Renal cortex interstitium (tissue), 15 donors: Measurements from ENCODE around the gene CBFA2T2. TPM values are rescaled to one million over a fixed set of nuclear protein-coding genes. Genes with fewer than 3 reads are reported as not detected.
A peak's percentile ranks its signal among the peaks of the same experiment; 100 is the strongest.
"Not testable (repeated sequence)": the region's sequence is repeated elsewhere in the genome, so short reads cannot be mapped to it uniquely, and the experiment has no call there.

Experiments used
- DNase-seq, 11 donors: peaks; one replicate each; pipeline ENCODE4 v3.0.0-alpha.2; 2013; ENCODE audit warnings: low read depth in 9 of 11, low spot score in 4 of 11; ENCODE audit errors: extremely low read depth in 1 of 11
- long read RNA-seq, 16 experiments: transcript quantifications; one replicate each; lab custom pipeline, GENCODE V29; 2026
- polyA plus RNA-seq, 3 donors: library from polyadenylated mRNA; unstranded; fragments of 120-200 nt; gene quantifications; one replicate each; pipeline ENCODE4 v1.2.1, GENCODE V29; 2013; ENCODE audit not compliant: insufficient read length in 3 of 3

CBFA2T2 gene
- 10 to 100 TPM; 26.8 to 35.9 (median 27.4) TPM for polyA plus RNA-seq
- long read RNA-seq, donor 1, partial matches to known transcripts = 0 of 1 reads
- long read RNA-seq, donor 1, other reads (novel, unspliced or antisense) = 0 of 1 reads
- long read RNA-seq, donor 2 = 0 reads
- long read RNA-seq, donor 3, partial matches to known transcripts = 0 of 4 reads
- long read RNA-seq, donor 3, other reads (novel, unspliced or antisense) = 0 of 4 reads
- long read RNA-seq, donor 4, partial matches to known transcripts = 0 of 1 reads
- long read RNA-seq, donor 4, other reads (novel, unspliced or antisense) = 0 of 1 reads
- long read RNA-seq, donor 5, transcript CBFA2T2-201 (11 exons, 2,864 nt) = major isoform, 5 of 5 reads
- long read RNA-seq, donor 5, partial matches to known transcripts = 0 of 5 reads
- long read RNA-seq, donor 5, other reads (novel, unspliced or antisense) = 0 of 5 reads
- long read RNA-seq, donor 6, partial matches to known transcripts = 0 of 2 reads
- long read RNA-seq, donor 6, other reads (novel, unspliced or antisense) = 0 of 2 reads
- long read RNA-seq, donor 7, partial matches to known transcripts = 0 of 1 reads
- long read RNA-seq, donor 7, other reads (novel, unspliced or antisense) = 0 of 1 reads
- long read RNA-seq, donor 8, partial matches to known transcripts = 24 of 25 reads
- long read RNA-seq, donor 8, other reads (novel, unspliced or antisense) = 0 of 25 reads
- long read RNA-seq, donor 9, partial matches to known transcripts = 0 of 3 reads
- long read RNA-seq, donor 9, other reads (novel, unspliced or antisense) = 0 of 3 reads
- long read RNA-seq, donor 10, partial matches to known transcripts = 0 of 1 reads
- long read RNA-seq, donor 10, other reads (novel, unspliced or antisense) = 0 of 1 reads
- long read RNA-seq, donor 11, partial matches to known transcripts = 5 of 5 reads
- long read RNA-seq, donor 11, other reads (novel, unspliced or antisense) = 0 of 5 reads
- long read RNA-seq, donor 12 = 0 reads
- long read RNA-seq, donor 13, partial matches to known transcripts = 13 of 14 reads
- long read RNA-seq, donor 13, other reads (novel, unspliced or antisense) = 0 of 14 reads
- long read RNA-seq, donor 14, partial matches to known transcripts = 0 of 1 reads
- long read RNA-seq, donor 14, other reads (novel, unspliced or antisense) = 0 of 1 reads
- long read RNA-seq, donor 15, partial matches to known transcripts = 0 of 1 reads
- long read RNA-seq, donor 15, other reads (novel, unspliced or antisense) = 0 of 1 reads
- long read RNA-seq, donor 16, partial matches to known transcripts = 6 of 8 reads
- long read RNA-seq, donor 16, other reads (novel, unspliced or antisense) = 0 of 8 reads

DNA sequence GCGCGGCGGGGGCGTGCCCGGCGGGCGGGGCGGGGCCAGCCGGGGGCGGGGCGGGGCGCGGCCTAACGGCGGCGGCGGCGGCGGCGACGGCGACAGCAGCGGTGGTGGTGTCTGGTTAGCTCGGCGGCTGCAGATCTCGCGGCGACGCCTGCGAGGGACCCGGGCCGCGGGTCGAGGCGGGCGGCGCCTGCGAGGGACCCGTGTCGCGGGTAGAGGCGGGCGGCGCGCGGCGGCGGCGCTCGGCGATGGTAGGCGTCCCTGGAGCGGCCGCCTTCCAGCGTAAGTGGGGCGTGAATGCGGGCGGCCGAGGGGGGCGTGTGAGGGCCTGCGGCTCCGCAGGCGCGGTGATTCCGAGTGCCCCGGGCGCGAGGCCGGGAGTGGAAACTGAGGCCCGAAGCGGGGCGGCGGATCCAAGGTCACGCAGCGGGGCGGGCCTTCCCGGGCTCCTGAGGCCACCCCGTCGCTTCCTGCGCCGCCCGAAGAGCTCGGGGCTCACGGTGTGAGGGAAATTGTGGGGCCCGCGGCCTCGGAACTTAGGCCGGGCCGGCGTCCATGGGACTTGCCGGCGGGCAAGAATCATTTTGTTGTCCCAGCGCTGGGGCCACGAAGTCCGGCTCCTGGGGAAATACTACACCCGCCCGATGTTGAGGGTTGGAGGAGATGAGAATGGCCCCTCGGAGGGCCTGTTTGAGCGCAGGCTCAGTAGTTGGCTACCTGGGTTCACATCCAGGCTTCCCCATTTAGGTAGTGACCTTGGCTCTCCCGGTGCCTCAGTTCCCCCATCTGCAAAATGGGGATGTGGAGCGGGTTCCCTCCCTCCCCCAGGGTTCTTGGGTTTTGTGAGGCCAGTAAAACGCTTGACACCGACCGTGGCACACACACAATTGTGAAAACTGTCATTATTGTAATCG is at the start of gene CBFA2T2:
Gene CBFA2T2, plus strand, starts transcription at position 74 of the 911 bp plus-strand sequence. Its CDS starts 172 bp downstream, at position 246.
- DNase-seq = peak in 6 of 11 donors; percentile 42 to 58 (median 48)

DNA sequence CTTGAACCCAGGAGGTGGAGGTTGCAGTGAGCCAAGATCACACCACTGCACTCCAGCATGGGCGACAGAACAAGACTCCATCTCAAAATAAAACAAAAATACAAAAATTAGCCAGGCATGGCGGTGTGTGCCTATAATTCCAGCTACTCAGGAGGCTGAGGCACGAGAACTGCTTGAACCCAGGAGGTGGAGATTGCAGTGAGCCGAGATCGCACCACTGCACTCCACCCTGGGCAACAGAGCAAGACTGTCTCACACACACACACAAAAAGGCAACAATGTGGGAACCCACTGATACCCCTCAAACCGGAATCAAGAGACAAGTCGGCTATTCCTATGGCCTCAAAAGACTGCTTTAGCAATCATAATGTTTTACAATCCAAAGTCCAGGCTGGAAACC is 49.3 kb upstream of the CBFA2T2 start:
- DNase-seq = not testable (repeated sequence)

DNA sequence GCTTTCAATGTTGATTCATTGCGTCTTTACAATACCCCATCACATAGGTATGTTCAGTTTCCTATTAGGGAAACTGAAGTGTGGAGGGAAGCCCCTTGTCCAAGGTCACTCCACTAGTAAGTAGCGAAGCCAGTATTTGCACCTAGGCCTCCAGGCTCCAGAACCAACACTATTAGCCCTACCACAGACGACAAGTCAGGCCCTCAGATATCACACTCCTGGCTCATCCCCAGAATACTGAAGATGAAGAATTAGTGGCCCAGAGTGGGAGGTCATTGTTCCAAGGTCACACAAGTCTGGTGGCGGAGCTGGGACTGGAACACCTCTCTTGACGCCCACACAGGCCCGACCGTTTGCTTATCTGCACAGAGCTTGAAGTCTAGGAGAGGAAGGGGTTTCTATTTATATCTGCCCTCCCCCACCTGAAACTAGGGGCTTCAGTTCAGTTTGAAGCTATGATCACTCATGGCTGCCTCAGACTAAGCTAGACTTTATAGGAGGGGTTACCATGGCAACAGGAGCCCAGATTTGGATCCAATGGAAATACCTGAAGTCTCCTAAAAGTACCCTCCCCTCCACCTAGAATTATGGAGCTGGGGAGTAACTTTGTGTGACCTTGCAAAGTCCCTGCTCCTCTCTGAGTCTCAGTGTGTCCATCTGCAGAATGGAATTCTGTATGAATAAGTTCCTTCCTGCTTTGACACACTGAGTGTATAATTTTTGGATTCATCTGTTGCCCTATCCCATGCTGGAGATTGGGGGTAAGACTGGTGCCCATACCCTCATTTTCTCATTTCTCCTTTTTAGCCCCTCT is 48.5 kb upstream of the CBFA2T2 start:
- DNase-seq = no peak

DNA sequence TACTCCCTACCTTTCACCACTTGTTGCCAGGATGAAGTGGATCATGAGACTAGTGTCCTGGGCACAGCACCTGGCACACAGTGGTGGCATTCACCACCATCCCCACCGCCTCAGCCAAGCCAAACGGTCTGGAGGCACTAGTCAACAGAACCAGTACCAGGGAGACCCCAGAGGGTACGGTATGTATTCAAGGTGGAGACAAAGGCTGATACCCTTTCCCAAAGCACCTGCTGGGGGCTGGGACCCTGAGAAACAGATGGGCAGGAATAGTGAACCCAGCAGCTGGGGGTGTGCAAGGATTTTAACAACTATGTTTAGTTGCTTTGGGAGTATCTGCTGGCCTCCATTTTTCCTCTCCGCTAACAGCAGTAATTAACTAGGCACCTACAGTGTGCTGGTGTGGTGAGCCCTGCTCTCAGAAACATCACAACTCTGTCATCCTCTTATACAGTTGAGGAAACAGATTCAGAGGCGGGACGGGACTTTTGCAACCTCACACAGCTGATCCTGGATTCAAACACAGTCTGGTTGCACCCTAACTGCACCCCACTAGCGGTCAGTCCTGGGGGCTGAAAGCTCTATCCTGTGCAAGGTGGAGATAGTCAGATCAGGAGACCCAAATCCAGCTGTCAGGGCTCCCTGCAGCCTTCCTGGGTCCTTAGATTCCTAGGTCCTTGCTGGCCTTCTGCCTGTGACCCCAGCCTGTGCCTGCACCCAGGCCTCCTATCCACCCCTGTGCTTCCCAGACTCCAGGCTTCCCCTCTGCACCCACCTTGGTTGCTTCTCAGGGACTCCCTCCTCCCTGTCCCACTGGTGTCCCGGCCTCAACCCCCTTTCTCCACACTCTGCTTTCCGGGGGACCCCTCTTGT is 47.5 kb upstream of the CBFA2T2 start:
- no peak for DNase-seq

DNA sequence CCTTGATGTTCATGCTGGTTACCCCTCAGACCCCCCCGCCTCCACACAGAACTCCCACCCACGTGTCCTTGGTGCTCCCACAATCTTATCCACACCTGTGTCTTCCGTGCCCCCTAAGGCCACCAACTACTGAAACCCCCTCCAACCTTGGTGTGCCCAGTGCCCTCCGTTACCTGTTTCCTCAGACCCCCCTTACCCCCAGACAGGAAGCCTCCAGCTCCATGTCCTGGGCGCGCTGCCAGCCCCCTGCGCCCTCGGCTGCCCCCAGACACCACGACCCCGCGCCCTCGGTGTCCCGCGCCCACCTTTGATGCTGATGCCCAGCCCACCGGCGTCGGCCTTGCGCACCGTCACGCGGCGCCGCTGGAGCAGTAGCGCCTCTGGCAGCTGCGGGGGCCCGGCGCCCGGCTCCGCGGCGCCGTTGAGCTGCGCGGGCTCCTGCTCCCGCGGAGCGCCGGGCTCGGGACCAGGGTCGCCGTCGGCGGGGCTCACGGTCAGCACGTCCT is 46.8 kb upstream of the CBFA2T2 start:
- peak in 2 of 11 donors; percentile 13 to 25 for DNase-seq

GRCh38 chr20:33443512-33444239 is 46.2 kb upstream of the CBFA2T2 start, which contains the start of gene SNTA1:
TSS of gene SNTA1 (minus strand) at chr20:33443763. CDS start at chr20:33443620, 143 bp downstream.
- DNase-seq = peak in 8 of 11 donors; percentile 39 to 75 (median 64)

GRCh38 chr20:33444797-33445560 is 44.9 kb upstream of the CBFA2T2 start:
- DNase-seq = no peak

DNA sequence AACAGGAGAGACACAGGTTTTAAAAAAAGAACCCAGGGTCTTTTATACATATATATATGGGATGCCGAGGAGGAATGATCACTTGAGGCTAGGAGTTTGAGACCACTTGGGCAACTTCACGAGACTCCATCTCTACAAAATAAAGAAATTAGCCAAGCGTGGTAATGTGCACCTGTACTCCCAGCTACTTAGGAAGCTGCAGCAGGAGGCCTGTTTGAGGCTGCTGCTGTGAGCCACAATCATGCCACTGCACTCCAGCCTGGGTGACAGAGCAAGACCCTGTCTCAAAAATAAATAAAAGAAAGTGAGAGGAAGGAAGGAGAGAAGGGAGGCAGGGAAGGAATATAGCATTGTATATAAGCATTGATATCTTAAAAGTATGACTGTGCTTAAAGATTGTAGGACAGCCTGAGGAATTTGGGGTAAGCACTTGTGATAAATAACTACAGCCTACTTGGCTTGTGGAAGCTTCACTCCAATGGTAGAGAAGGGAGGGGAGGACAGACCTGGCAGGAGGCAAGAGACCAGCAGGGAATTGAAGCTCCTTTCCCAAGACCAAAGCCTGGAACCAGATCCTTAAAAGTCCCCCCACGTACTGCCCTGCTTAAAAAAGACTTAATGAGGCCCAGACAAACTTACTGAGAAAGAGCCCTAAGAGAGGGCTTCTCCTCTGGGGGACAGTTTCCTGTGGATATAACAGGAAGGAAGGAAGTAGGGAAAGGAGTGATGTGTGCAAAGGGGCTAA is 43.8 kb upstream of the CBFA2T2 start:
- no peak for DNase-seq

DNA sequence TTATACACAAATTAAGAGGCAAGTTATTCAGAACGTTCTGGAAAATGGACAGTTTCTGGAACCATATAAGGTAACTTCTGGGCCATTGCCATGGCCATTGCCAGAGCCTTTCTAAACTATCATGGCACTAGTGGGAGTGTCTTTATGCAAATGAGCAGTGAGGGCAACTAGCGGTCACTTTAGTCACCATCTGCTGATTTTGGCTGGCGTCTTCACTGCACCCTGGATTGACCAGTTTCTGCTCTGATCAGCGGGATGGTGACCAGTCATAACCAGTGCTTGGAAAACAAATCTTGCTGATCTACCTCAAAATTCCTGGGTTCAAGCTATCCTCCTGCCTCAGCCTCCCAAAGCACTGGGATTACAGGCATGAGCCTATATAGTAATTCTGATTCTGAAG is 39.0 kb upstream of the CBFA2T2 start:
- DNase-seq = no peak

DNA sequence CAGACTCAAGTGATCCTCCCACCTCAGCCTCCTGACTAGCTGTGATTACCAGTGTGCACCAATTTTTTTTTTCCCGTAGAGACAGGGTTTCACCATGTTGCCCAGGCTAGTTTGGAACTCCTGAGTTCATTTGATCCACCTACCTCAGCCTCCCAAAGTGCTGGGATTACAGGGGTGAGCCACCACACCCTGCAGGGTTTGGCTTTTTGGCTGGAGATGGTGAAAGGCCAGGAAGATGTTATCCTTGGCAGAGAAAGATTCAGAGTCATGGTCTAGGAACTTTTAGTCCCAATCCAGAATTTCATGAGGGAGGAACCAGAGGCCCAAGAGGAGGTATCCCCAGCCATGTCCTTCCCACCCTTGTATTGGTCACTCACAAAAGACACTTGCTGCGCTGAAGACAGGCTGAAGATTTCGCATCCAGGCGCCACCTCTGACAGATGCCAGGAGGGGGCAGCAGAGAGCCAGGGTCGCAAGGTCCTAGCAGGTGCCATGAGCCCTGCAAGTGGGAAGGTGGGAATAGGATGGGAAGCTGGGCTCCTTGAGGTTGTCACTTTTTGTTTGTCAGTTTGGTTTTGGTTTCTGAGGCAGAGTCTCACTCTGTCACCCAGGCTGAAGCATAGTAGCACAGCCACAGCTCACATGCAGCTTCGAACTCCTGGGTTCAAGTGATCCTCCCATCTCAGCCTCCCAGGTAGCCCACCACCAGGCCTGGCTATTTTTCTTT is 32.8 kb upstream of the CBFA2T2 start:
- DNase-seq = peak in 9 of 11 donors; percentile 59 to 76 (median 68)

GRCh38 chr20:33459599-33459998 is 30.3 kb upstream of the CBFA2T2 start:
- no peak for DNase-seq

DNA sequence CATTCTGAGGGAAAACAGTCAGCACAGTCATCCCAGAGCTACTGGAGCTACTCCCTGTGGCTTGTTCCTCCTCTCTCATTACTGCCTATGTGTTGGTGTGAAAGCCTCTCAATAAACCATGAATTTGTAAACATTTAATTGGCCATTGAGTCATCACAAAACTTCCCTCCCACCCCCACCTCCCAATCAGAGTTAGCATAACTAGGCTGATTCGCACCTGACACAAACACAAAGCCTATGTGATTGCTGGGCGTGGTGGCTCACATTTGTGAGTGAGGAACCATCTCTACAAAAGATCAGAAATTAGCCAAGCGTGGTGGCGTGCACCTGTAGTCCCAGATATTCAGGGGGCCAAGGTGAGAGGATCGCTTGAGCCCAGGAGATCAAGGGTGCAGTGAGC is 29.2 kb upstream of the CBFA2T2 start:
- no peak for DNase-seq

DNA sequence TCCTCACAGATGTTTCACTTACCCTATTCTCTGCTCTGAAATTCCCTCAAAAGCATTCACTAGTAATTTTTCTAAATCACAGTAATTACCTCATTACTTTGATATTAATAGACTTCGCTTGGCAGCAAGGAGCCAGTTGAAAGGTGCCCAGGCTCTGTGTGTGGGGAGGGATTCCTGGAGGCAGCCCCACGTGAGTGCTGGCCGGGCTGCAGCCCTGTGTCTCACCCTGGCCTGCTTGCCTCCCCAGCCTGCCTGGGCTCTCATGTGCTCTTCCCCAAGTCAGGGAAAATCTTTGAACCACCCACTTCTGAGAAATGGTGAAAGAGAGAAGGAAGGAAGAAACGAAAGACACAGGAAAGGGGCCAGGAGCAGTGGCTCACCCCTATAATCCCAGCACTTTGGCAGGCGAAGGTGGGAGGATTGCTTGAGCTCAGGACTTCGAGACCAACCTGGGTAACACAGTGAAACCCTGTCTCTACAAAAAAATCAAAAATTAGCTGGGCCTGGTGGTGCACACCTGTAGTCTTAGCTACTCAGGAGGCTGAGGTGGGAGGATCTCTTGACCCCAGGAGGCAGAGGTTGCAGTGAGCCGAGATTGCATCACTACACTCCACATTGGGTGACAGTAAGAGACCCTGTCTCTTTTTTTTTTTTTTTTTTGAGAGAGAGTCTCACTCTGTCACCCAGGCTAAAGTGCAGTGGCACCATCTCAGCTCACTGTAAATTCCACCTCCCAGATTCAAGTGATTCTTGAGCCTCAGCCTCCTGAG is 26.4 kb upstream of the CBFA2T2 start:
- DNase-seq = no peak
